Body of pancreas (tissue), 4 donors: Measurements from ENCODE around the gene EIF3A.

Experiments used
- POLR2A ChIP-seq, 3 donors: fragments of 450-650 bp; IDR thresholded peaks; one replicate each; pipeline ENCODE4 v1.6.1; 2016; ENCODE audit warnings: antibody characterized with exemption in 3 of 3, mild to moderate bottlenecking in 2 of 3
- TF ChIP-seq, protein P1 (sequence below), 7 experiments: fragments of 450-650 bp in 4 of 7; fragments of 200-600 bp in 3 of 7; sonication (generic) in 3 of 7; IDR thresholded peaks; one replicate each; pipeline ENCODE4 v1.5.1; 2016 to 2019; ENCODE audit warnings: antibody characterized with exemption in 7 of 7

DNA sequence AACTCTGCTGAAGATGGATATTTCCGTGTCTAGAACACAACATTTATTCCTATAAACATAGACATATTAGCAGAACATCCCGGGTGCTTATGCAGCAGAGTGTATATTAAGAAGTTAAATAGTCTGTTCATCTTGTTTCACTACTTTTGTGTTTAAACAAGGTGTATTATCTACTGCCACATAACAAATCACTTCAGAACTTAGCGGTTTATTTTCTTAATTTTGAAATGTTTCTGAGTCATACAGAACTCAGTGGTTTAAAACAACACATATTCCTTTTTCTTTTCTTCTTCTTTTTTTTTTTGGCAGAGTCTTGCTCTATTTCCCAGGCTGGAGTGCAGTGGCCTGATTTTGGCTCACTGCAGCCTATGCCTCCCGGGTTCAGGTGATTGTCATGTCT, 49.1 kb upstream of the EIF3A start:
- TF ChIP-seq, protein P1, sequence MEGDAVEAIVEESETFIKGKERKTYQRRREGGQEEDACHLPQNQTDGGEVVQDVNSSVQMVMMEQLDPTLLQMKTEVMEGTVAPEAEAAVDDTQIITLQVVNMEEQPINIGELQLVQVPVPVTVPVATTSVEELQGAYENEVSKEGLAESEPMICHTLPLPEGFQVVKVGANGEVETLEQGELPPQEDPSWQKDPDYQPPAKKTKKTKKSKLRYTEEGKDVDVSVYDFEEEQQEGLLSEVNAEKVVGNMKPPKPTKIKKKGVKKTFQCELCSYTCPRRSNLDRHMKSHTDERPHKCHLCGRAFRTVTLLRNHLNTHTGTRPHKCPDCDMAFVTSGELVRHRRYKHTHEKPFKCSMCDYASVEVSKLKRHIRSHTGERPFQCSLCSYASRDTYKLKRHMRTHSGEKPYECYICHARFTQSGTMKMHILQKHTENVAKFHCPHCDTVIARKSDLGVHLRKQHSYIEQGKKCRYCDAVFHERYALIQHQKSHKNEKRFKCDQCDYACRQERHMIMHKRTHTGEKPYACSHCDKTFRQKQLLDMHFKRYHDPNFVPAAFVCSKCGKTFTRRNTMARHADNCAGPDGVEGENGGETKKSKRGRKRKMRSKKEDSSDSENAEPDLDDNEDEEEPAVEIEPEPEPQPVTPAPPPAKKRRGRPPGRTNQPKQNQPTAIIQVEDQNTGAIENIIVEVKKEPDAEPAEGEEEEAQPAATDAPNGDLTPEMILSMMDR (IDR thresholded peaks at IDR 0.05), result no peak
- no peak for TF ChIP-seq POLR2A (IDR thresholded peaks at IDR 0.05)
